Muscle of back (tissue), 11 donors: ENCODE results near the gene FLAD1. TPM values are rescaled to one million over a fixed set of nuclear protein-coding genes. Genes with fewer than 3 reads are reported as not detected.

Experiments
- DNase-seq, 3 donors: peaks; one replicate each; pipeline versions ENCODE4 v3.0.0 to v3.0.0-alpha.2; 2013
- polyA plus RNA-seq, 10 donors: library from polyadenylated mRNA; unstranded; fragments of 120-200 nt; gene quantifications; one replicate each; pipeline ENCODE4 v1.2.1, GENCODE V29; 2013; ENCODE audit not compliant: insufficient read length in 10 of 10

FLAD1 gene
- polyA plus RNA-seq, 10 donors = 15.3 to 21.0 (median 19.5) TPM

DNA sequence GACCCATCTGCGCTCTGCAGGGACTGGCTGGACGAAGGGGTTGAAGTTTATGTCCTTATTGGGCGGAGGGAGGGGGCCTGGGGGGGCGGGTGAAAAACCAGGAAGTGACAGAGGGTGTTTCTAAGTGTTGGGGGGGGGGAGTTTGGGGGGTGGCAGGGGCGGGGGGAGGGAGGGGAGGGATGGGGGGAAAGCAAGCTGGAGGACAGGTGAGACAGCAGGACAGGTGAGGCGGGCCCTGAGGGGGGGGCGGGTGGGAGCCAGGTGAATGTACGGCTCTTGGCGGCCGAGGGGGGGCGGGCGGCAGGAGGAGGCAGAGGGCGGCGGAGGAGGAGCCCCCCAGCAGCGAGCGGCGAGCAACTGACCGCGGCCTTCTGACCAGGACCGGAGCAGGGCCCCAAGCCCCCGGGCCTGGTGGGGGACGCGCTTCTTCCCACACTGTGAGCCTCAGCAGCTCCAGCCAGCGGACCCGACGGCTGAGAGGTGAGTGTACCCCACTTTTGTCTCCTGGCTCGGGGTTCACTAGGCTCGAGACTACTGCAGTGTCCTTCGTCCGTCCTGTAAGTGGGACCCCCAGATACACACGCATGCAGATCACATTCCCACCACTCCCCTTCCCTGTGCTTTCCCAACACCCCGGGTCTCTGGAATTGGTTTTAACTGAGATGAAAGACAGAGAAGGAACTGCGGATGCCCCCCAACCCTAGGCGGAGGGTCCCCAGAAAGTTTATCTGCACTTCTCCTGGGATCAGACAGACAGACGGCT lies 19.5 kb downstream of the FLAD1 start, which contains the start of gene ZBTB7B:
Gene ZBTB7B, plus strand, starts transcription at position 339 of the 763 bp plus-strand sequence. CDS start 11,859 bp downstream, outside the sequence.
- DNase-seq = peak in 2 of 3 donors; percentile 42 to 82

GRCh38 chr1:155003227-155003765 lies 20.2 kb downstream of the FLAD1 start:
- DNase-seq = peak; percentile 24 to 75 (median 63)

GRCh38 chr1:155003766-155004351 lies 20.7 kb downstream of the FLAD1 start:
- peak; percentile 32 to 74 (median 50) for DNase-seq

- no peak for DNase-seq
Measured at GRCh38 chr1:155004352-155005075, 21.4 kb downstream of the FLAD1 start.

DNA sequence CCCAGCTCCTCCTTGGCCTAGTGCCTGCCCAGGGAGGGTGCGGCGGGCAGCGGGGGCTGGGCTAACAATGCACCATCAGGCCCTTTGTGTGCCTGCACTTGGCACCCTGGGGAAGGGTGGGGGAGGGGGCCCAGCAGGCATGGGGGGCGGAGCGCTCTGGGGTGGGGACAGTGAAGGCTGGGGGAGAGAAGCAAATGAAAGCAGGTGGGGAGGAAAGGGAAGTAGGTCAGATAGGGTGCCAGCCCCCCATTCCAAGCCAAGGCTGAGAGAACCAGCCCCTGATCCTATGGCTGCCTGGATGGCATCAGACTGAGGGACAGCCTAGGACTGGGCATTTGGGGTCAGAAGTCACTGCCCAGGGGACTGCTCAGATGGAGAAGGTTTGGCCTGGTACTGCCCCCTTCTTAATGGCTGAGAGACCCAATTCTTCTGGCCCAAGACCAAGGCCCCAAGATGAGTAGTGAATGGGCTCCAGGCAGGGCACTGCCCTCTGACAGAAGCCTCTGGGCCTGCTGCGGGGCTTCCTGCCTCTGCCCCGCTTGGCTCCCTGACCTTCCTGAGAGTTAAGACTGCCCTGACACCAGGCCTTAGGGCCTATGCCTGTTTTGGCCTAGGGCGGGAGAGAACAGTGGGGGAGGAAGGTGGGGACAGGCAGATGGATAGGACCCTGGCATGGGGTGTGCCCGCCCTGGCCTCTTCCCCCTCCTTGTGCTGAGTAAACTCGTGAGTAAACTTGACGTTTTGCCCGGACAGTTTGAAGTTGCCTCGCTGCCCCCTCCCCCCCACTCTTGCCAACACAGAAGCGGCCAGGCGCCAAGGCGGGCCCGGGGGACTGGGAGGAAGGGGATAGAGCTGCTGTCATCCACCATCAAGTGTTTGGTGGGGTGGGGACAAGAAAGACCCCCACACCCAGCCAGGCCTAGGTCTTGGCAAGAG lies 22.2 kb downstream of the FLAD1 start:
- DNase-seq = no peak

GRCh38 chr1:155006601-155007101 lies 23.5 kb downstream of the FLAD1 start:
- DNase-seq = peak in 2 of 3 donors; percentile 23 to 75

DNA sequence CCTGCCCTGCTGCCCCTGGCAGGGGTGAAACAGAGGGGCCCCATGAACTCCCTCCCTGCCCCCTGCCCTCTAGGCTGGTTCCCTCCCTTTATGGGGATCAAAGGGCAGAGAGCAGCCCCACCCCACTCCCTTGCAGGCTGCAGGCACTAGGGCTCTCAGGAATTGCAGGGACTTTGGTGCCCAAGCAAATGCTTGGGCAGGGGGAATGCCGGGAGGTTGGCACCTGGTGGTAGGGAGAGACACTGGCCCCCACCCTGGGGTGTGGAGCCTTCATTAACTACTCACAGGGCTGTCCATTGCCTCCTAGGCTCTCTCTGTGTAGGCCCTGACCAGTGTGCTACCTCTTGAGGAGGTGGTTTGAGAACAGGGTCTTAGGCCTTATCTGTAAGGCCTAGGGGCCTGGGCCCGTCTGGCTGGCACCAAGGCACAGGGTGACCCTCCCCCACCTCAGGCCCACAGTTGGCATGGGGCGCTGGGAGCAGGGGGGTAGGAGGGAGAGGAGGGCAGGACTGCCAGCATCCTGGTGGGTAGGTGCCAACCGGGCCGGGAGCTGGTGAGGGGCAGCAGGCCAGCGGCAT lies 24.2 kb downstream of the FLAD1 start:
- DNase-seq = no peak

- no peak for DNase-seq
Measured at GRCh38 chr1:155008015-155008941, 25.1 kb downstream of the FLAD1 start.

- DNase-seq = no peak
Measured at GRCh38 chr1:155009221-155009711, 26.1 kb downstream of the FLAD1 start.

- no peak for DNase-seq
Measured at GRCh38 chr1:155009742-155010141, 26.6 kb downstream of the FLAD1 start.

DNA sequence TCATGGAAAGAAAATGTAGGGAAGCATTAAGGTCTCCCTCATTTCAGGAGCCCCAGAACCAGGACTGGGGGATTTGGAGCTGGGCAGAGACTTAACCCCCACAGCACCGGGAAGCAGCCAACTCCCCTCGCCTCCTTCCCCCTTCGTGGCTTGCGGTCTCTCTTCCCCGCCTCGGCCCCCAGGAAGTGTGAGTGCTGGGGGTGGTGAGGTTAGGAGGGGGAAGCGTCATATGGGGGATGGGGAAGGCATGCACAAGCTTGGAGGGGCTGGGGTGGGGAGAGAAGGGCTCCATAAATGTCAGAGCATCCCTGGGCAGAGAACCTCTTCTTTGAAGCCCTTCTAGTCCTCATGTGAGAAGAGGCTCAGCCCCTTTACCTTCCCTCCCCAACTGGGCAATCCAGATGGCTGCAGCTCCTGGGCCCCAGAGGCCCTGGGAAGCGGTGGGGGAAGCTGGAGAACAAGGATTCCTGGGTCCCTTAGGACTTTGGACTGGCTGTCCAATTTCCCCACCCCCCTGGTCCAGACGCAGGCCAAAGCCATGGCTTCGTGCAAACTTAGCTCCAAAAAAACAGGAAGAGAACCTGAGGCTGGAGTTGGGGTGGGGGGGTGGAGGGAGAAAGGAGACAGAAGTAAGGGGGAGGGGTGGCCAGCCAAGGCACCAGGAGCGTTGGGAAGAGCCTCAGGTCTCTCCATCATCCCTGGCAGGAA lies 27.2 kb downstream of the FLAD1 start:
- DNase-seq = no peak

GRCh38 chr1:155011004-155011416 lies 27.9 kb downstream of the FLAD1 start:
- no peak for DNase-seq

GRCh38 chr1:155011437-155012025 lies 28.4 kb downstream of the FLAD1 start:
- DNase-seq = no peak

- DNase-seq = no peak
Measured at GRCh38 chr1:155012026-155012546, 28.9 kb downstream of the FLAD1 start.

DNA sequence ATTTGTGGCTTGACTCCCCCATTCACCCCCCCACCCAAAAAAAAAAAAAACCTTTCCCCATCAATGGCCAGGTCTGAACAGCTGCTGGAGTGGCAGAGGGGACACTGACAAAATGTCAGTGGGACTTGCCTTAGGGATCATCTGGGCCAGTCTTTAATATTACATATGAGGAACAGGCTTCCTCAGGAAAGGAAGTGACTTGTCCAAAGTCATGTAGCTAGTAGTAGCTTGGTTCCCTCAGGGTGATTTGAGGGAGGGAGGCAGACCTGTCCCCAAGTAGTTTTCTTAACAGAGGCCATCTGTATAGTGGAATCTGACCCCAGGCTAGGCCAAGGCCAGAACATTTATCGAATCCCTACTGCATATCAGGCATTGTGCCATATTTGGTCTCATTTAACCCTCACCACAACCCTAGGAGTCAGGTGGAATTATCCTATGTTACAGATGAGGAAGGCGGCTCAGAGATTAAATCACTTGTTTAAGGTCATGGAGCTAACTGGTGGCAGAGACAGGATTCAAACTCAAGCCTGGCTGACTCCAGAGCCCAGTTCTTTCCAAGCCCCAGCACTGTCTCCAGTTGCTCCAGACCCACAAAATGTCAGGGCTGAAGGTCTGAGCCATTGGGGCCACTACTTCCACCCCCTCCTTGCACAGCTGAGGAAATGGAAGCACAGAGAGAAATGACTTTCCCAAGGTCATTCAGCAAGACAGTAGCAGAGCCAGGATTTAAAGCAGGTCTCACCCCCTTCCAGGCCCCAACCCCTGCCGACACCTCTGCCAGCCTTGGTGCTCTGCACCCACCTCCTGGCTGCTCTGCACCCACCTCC lies 29.8 kb downstream of the FLAD1 start:
- DNase-seq = no peak

- no peak for DNase-seq
Measured at GRCh38 chr1:155013632-155014031, 30.5 kb downstream of the FLAD1 start.
